Measurements from ENCODE around the gene RTP3.
"Not testable (repeated sequence)": the region's sequence is repeated elsewhere in the genome, so short reads cannot be mapped to it uniquely, and the experiment has no call there.

RTP3 gene

DNA sequence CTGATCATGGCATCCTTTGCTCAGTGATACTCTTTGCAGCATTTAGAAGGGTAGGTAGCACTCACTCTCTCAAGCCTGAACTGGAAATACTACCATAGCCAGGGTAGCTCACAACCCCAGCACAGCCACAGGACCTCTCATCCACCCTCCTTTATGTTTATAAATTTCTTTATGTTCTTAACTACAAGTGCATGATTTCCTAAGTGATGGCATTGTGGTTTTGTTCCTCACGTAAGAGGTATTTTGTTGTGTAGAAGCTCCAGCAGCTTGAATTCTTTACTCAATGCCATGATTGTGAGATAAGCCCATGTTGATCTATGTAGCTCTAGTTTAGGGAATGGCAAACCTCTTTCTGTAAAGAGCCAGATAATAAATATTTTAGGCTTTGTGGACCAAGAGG is 7.9 kb upstream of the RTP3 start:
- Histone ChIP-seq H3K27ac (ENCODE audit: insufficient read depth, low read length, poor library complexity, severe bottlenecking) (no peak overlapping the region), H3K9me3 (ENCODE audit: control insufficient read depth, low read length) (no peaks in the 10 kb centered on the region), H3K36me3 (ENCODE audit: control insufficient read depth, insufficient read depth, low read length) (no peaks in the 10 kb centered on the region), H3K27me3 (replicated peaks; ENCODE audit: control insufficient read depth, insufficient read depth, low read length, poor library complexity, severe bottlenecking) (no peaks in the 10 kb centered on the region), H3K4me1 (ENCODE audit: control insufficient read depth, insufficient read depth, low read length, poor library complexity, severe bottlenecking) (peaks cover 10% of the 10 kb centered on the region), H3K4me3 (ENCODE audit: insufficient read depth, low read depth, low read length, poor library complexity, severe bottlenecking) (no peak overlapping the region)
- DNase-seq, result no peak

DNA sequence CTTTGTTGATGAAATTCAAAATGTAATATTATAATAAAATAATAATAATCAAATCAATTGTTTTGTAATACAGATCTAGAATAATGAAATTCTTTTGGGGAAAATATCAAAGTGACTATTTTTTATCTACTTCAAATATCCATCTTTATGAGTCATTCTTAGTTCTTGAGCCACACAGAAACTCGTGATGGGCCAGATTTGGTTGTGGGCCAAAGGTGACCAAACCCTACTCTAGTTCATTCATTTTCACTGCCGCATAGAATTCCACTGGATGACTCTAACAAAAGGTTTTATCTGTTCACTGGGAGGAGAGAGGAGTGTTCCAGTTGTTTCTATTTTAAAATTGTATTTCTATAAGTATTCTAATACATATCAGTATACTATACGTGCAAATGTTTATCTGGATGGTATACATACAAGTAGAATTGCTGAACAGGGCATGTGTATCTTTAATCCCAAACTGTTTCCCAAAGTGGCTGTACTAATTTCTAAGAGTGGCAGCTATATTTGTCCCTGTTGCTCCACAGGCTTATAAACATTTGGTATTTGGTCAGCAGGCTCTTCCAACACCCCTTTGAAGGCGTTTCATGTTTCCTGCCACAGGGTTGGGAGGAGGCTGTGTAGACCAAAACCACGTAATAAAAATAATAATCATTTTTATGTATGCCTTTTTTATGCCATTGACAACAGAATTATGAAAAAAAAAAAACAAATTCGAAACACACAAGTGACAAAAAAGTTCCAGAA is 7.3 kb upstream of the RTP3 start:
- Histone ChIP-seq H3K9me3 (ENCODE audit: control insufficient read depth, low read length) (no peaks in the 10 kb centered on the region), H3K4me1 (ENCODE audit: control insufficient read depth, insufficient read depth, low read length, poor library complexity, severe bottlenecking) (peaks cover 10% of the 10 kb centered on the region), H3K4me3 (ENCODE audit: insufficient read depth, low read depth, low read length, poor library complexity, severe bottlenecking) (no peak overlapping the region), H3K27ac (ENCODE audit: insufficient read depth, low read length, poor library complexity, severe bottlenecking) (no peak overlapping the region), H3K36me3 (ENCODE audit: control insufficient read depth, insufficient read depth, low read length) (no peaks in the 10 kb centered on the region), H3K27me3 (replicated peaks; ENCODE audit: control insufficient read depth, insufficient read depth, low read length, poor library complexity, severe bottlenecking) (no peaks in the 10 kb centered on the region)
- DNase-seq, result no peak

DNA sequence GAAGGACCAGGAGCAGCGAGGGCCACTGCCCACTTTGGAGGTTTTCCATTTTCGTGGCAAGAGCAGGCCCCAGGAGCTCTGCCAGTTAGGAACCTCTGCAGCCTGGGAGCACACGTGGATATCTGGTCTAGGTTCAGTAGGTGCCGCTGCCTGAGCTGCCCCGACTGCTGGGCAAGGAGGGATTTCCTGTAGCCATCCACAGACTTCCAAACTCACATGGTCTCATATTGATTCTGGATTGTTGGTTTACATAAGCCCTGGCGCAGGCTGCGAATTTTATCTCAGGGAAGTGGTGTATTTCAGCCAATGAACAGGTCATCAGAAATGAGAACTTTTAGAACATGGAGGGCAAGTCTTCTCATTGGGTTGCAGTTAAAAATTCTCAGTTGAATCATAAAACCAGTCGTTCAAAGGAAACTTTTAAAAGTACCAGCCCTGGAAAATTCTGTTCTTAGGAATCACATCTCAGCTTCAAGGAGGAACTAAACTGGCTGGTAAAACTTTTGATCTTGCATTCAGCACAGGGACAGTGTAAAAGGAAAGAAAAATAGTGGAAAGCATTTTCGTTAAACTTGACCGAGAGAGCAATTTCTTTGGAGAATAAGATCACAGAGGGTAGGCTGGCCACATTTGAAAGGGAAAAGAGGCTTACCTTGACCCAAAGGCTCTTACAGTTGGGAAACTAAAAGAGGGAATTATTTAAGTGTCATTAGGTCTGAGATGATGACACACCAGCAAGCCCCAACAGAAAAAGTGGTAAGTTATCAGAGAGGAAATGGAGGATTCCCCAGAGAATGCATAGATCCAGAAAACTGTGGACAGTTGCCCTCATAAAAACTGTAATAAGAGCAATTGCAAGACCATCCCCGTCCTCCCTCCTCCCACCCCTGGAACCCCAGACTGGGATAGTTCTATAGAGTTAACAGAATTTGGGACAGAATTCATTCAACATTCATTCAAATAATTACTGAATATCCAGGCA is 6.4 kb upstream of the RTP3 start:
- Histone ChIP-seq H3K27ac (ENCODE audit: insufficient read depth, low read length, poor library complexity, severe bottlenecking) (no peak overlapping the region), H3K4me1 (ENCODE audit: control insufficient read depth, insufficient read depth, low read length, poor library complexity, severe bottlenecking) (peaks cover 10% of the 10 kb centered on the region), H3K4me3 (ENCODE audit: insufficient read depth, low read depth, low read length, poor library complexity, severe bottlenecking) (no peak overlapping the region), H3K36me3 (ENCODE audit: control insufficient read depth, insufficient read depth, low read length) (no peaks in the 10 kb centered on the region), H3K27me3 (replicated peaks; ENCODE audit: control insufficient read depth, insufficient read depth, low read length, poor library complexity, severe bottlenecking) (no peaks in the 10 kb centered on the region), H3K9me3 (ENCODE audit: control insufficient read depth, low read length) (no peaks in the 10 kb centered on the region)
- DNase-seq, result no peak

DNA sequence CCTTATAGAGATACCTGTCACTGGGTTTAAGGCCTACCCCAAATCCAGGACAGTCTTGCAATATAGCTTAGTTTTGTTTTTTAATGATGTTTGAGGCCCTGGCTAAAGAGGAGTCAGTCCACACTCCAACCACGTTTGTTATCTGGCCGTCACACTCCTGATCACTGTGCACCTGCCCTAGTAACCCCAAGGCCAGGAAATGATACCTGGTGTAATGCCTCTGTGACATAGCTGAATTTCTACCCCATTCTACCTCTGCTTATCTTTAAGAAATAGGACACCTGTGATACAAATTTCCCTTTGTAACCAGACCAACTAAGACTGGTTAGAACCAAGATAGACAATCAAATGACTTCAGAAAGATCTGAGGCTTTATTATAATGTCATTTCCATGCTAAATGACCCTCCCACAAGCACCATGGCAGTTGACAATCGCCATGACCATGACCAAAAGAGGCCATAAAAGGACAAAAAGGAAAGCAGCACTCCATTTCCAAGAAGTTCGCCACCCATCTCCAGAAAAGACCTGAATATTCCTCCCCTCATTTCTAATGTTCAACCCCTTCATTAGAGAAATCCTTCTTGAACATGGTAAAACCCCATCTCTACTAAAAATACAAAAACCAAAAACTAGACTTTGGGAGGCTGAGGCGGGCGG is 4.8 kb upstream of the RTP3 start:
- Histone ChIP-seq H3K4me1 (ENCODE audit: control insufficient read depth, insufficient read depth, low read length, poor library complexity, severe bottlenecking) (peaks cover 10% of the 10 kb centered on the region), H3K36me3 (ENCODE audit: control insufficient read depth, insufficient read depth, low read length) (no peaks in the 10 kb centered on the region), H3K27ac (ENCODE audit: insufficient read depth, low read length, poor library complexity, severe bottlenecking) (no peak overlapping the region), H3K4me3 (ENCODE audit: insufficient read depth, low read depth, low read length, poor library complexity, severe bottlenecking) (no peak overlapping the region), H3K27me3 (replicated peaks; ENCODE audit: control insufficient read depth, insufficient read depth, low read length, poor library complexity, severe bottlenecking) (no peaks in the 10 kb centered on the region), H3K9me3 (ENCODE audit: control insufficient read depth, low read length) (no peaks in the 10 kb centered on the region)
- no peak for DNase-seq

DNA sequence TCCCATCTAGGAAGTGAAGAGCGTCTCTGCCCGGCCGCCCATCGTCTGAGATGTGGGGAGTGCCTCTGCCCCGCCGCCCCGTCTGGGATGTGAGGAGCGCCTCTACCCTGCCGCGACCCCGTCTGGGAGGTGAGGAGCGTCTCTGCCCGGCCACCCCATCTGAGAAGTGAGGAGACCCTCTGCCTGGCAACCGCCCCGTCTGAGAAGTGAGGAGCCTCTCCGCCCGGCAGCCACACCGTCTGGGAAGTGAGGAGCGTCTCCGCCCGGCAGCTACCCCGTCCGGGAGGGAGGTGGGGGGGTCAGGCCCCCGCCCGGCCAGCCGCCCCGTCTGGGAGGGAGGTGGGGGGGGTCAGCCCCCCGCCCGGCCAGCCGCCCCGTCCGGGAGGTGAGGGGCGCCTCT is 3.3 kb upstream of the RTP3 start:
- DNase-seq; H3K36me3 ChIP-seq (ENCODE audit: control insufficient read depth, insufficient read depth, low read length); H3K9me3 ChIP-seq (ENCODE audit: control insufficient read depth, low read length); H3K27ac ChIP-seq (ENCODE audit: insufficient read depth, low read length, poor library complexity, severe bottlenecking); H3K4me1 ChIP-seq (ENCODE audit: control insufficient read depth, insufficient read depth, low read length, poor library complexity, severe bottlenecking); H3K27me3 ChIP-seq (replicated peaks; ENCODE audit: control insufficient read depth, insufficient read depth, low read length, poor library complexity, severe bottlenecking); H3K4me3 ChIP-seq (ENCODE audit: insufficient read depth, low read depth, low read length, poor library complexity, severe bottlenecking): not testable (repeated sequence)

DNA sequence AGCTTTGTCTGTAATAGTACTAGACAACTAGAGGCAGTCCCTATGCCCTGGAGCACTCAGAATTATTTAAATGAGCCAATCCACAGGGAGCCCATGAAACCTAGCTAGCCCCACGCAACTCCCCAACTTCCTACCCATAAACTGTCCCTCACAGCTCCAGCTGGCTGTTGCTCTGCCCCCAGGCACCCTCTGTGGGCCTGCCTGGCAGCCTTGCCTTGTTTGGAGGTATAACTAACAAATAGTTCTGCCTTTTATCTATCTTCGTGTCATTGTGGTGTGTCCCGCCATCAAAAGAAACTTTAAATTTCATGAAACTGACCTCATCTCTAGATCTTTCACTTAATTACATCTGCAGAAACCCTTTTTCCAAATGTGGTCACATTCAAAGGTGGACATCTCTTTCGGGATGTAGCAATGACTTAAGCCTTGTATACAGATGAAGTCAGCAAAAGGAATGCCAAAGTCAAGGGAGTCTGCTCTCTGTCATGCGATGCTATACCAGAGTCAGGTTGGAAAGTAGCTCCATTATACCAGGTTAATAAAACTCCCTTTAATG is 1.8 kb upstream of the RTP3 start:
- H3K4me1 ChIP-seq (ENCODE audit: control insufficient read depth, insufficient read depth, low read length, poor library complexity, severe bottlenecking), result no peaks in the 10 kb centered on the region
- no peak overlapping the region for H3K4me3 ChIP-seq (ENCODE audit: insufficient read depth, low read depth, low read length, poor library complexity, severe bottlenecking)
- H3K27me3 ChIP-seq (replicated peaks; ENCODE audit: control insufficient read depth, insufficient read depth, low read length, poor library complexity, severe bottlenecking), result no peaks in the 10 kb centered on the region
- no peak overlapping the region for H3K27ac ChIP-seq (ENCODE audit: insufficient read depth, low read length, poor library complexity, severe bottlenecking)
- H3K9me3 ChIP-seq (ENCODE audit: control insufficient read depth, low read length), result no peaks in the 10 kb centered on the region
- no peaks in the 10 kb centered on the region for H3K36me3 ChIP-seq (ENCODE audit: control insufficient read depth, insufficient read depth, low read length)
- no peak for DNase-seq

DNA sequence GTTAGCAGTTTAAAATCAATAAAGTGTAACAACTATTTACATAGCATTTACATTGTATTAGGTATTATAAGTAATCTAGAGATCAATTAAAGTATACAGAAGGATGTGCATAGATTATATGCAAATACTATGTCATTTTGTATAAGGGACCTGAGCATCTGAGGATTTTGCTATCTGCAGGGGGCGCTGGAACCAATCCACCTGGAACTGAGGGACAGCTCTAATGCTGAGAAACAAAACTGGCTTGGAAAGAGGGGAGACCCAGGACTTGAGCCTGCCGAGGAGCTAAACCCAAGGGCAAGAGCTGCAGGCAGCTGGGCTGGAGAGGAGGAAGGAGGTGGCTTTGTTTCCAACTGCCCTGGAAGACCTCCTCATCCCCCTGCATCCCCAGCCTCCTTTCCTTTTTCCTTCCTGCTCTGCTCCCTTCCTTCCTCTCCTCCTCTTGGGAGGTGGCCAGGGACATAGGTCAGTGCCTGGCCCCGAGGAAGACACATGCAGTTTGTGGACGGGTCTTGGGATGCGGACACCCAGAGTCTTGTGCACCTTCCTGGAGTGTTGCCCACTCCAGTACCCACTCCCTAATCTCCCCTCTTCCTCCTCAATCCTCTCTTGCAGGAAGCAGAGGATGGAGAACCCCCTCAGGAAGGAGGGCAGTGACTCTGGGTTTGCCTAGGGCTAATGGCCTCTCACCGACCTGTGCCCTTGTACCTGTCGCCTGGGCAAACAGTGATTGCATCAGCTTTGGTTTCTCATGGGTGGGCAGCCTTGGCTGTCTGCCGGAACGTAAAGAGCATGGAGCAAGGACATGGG is 825 bp upstream of the RTP3 start:
- H3K4me3 ChIP-seq (ENCODE audit: insufficient read depth, low read depth, low read length, poor library complexity, severe bottlenecking), result no peak overlapping the region
- H3K36me3 ChIP-seq (ENCODE audit: control insufficient read depth, insufficient read depth, low read length), result no peaks in the 10 kb centered on the region
- no peak overlapping the region for H3K27ac ChIP-seq (ENCODE audit: insufficient read depth, low read length, poor library complexity, severe bottlenecking)
- no peaks in the 10 kb centered on the region for H3K27me3 ChIP-seq (replicated peaks; ENCODE audit: control insufficient read depth, insufficient read depth, low read length, poor library complexity, severe bottlenecking)
- DNase-seq, result peak; percentile 15 to 26 (median 23)
- no peaks in the 10 kb centered on the region for H3K4me1 ChIP-seq (ENCODE audit: control insufficient read depth, insufficient read depth, low read length, poor library complexity, severe bottlenecking)
- H3K9me3 ChIP-seq (ENCODE audit: control insufficient read depth, low read length), result no peaks in the 10 kb centered on the region

DNA sequence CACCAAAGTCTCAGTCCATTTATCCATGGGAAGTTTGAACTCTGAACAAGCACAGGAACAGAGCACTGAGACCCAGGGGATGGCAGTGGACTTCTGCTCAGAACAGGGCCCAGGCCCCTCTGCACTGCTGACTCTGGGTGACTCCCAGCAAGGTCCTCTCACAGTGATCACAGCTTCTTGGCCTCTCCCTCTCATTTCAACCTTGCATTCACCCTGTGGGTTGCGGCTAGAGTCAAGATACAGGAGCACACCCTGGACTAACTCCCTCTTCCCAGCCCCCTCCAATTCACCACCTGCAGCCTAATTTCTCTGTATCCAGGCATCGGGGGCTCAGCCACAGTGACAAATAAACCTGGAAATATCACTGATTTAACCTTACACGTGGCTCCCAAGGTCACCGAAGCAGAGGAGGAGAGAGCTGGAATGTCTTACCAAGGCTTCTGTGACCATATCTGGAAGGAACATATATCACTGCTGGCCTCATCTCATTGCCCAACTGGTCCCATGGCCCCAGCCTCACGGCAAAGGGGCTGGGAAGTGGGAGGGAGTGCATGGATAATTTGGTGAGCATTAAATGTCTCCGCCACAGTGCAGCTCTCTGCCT is 1.2 kb downstream of the RTP3 start:
- Histone ChIP-seq H3K36me3 (ENCODE audit: control insufficient read depth, insufficient read depth, low read length) (no peaks in the 10 kb centered on the region), H3K4me3 (ENCODE audit: insufficient read depth, low read depth, low read length, poor library complexity, severe bottlenecking) (no peak overlapping the region), H3K27ac (ENCODE audit: insufficient read depth, low read length, poor library complexity, severe bottlenecking) (no peak overlapping the region), H3K4me1 (ENCODE audit: control insufficient read depth, insufficient read depth, low read length, poor library complexity, severe bottlenecking) (no peaks in the 10 kb centered on the region), H3K9me3 (ENCODE audit: control insufficient read depth, low read length) (no peaks in the 10 kb centered on the region), H3K27me3 (replicated peaks; ENCODE audit: control insufficient read depth, insufficient read depth, low read length, poor library complexity, severe bottlenecking) (no peaks in the 10 kb centered on the region)
- DNase-seq, result no peak
